Right atrium auricular region (tissue), 2 donors: ENCODE data around the gene SEC31A. TPM values are rescaled to one million over a fixed set of nuclear protein-coding genes. Genes with fewer than 3 reads are reported as not detected.

Experiments
- DNase-seq: peaks from one replicate; pipeline ENCODE4 v3.0.0-alpha.2; 2019; ENCODE audit warnings: low spot score
- H3K27ac ChIP-seq, 2 donors: fragments of 200-600 bp; sonication (generic); 1 replicate in 1 of 2; 2 replicates in 1 of 2; pipeline ENCODE4 v1.5.1; 2016 to 2019
- H3K27me3 ChIP-seq, 2 donors: fragments of 200-600 bp; sonication (generic); one replicate each; pipeline versions ENCODE4 v1.5.1 to v1.6.0; 2017 to 2019
- H3K36me3 ChIP-seq: fragments of 200-600 bp; sonication (generic); one replicate; pipeline ENCODE4 v1.5.1; 2016
- H3K4me1 ChIP-seq, 2 donors: fragments of 200-600 bp; sonication (generic); one replicate each; pipeline versions ENCODE4 v1.5.1 to v1.6.0; 2017 to 2019
- H3K4me3 ChIP-seq, 2 donors: fragments of 200-600 bp; sonication (generic); 1 replicate in 1 of 2; 2 replicates in 1 of 2; pipeline ENCODE4 v1.5.1; 2017 to 2019; ENCODE audit warnings: mild to moderate bottlenecking in 1 of 2, moderate library complexity in 1 of 2
- H3K9me3 ChIP-seq, 2 donors: fragments of 200-600 bp; sonication (generic); one replicate each; pipeline ENCODE4 v1.5.1; 2019
- CTCF ChIP-seq, 2 donors: fragments of 200-600 bp; sonication (generic); IDR thresholded peaks; one replicate each; pipeline ENCODE4 v1.5.1; 2019; ENCODE audit warnings: antibody characterized with exemption in 2 of 2
- total RNA-seq, 2 donors: library from RNA; depleted of rRNA; stranded (reverse); fragments of >200 nt; gene quantifications; one replicate each; pipeline ENCODE4 v1.1.0, GENCODE V29; 2016

The SEC31A gene
- total RNA-seq, 2 donors from 2014 or later = 107 to 116 TPM

DNA sequence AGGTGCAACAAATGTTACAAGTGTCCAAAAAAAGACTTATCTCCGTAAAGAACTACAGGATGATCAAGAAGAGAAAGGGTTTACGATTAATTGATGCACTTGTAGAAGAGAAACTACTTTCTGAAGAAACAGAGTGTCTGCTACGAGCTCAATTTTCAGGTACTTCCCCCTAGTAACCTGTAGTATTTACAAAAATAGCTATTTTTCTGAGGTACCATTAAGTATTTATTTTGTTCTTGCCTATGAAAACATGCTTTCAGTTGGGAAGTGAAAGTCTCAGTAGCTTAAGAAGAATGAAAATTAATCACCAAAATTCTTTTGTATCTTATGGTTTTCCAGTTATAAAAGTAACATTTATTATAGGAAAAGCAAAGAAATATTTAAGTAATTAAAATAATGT lies 15.5 kb upstream of the SEC31A start:
- no peak for TF ChIP-seq CTCF (IDR thresholded peaks at IDR 0.05)
- no peak overlapping the region for H3K4me3 ChIP-seq
- no peak for DNase-seq
- H3K27me3 ChIP-seq = no peaks in the 10 kb centered on the region
- peaks cover 16% of the 10 kb centered on the region for H3K36me3 ChIP-seq
- no peaks in the 10 kb centered on the region for H3K9me3 ChIP-seq
- peaks cover 0 to 3% of the 10 kb centered on the region in 2 donors for H3K4me1 ChIP-seq
- no peak overlapping the region for H3K27ac ChIP-seq

- no peak overlapping the region for H3K4me3 ChIP-seq
- peaks cover 11% of the 10 kb centered on the region for H3K36me3 ChIP-seq
- no peak overlapping the region for H3K27ac ChIP-seq
- peaks cover 0 to 5% of the 10 kb centered on the region in 2 donors for H3K4me1 ChIP-seq
- no peak for TF ChIP-seq CTCF (IDR thresholded peaks at IDR 0.05)
- no peaks in the 10 kb centered on the region for H3K9me3 ChIP-seq
- H3K27me3 ChIP-seq = no peaks in the 10 kb centered on the region
- no peak for DNase-seq
Observed at GRCh38 chr4:82905205-82905604, 14.3 kb upstream of the SEC31A start.

GRCh38 chr4:82903737-82904136 lies 12.8 kb upstream of the SEC31A start:
- Histone ChIP-seq H3K9me3 (no peaks in the 10 kb centered on the region), H3K36me3 (peaks cover 11% of the 10 kb centered on the region), H3K27ac (no peak overlapping the region), H3K27me3 (no peaks in the 10 kb centered on the region), H3K4me1 (peaks cover 0 to 15% of the 10 kb centered on the region in 2 donors), H3K4me3 (no peak overlapping the region)
- no peak for DNase-seq
- TF ChIP-seq CTCF (IDR thresholded peaks at IDR 0.05) = no peak

GRCh38 chr4:82901183-82901718 lies 10.3 kb upstream of the SEC31A start:
- DNase-seq = no peak
- Histone ChIP-seq H3K27ac (peak overlapping the region; percentile 97 to 98), H3K9me3 (no peaks in the 10 kb centered on the region), H3K36me3 (peaks cover 10% of the 10 kb centered on the region), H3K27me3 (no peaks in the 10 kb centered on the region), H3K4me1 (peaks cover 0 to 33% of the 10 kb centered on the region in 2 donors), H3K4me3 (peak overlapping the region; percentile 58 to 79)
- TF ChIP-seq CTCF (IDR thresholded peaks at IDR 0.05) = no peak

GRCh38 chr4:82900411-82901182 lies 9.6 kb upstream of the SEC31A start, which contains the start of gene THAP9:
TSS of gene THAP9 (plus strand) at chr4:82900735. CDS start at chr4:82900803, 68 bp downstream.
- DNase-seq = peak; percentile 100
- no peak for TF ChIP-seq CTCF (IDR thresholded peaks at IDR 0.05)
- peaks cover 10% of the 10 kb centered on the region for H3K36me3 ChIP-seq
- H3K9me3 ChIP-seq = no peaks in the 10 kb centered on the region
- H3K4me1 ChIP-seq = peaks cover 0 to 33% of the 10 kb centered on the region in 2 donors
- peak within 1 kb of the TSS; percentile 97 to 98 for H3K27ac ChIP-seq
- H3K4me3 ChIP-seq = peak within 1 kb of the TSS; percentile 58 to 79
- no peaks in the 10 kb centered on the region for H3K27me3 ChIP-seq
